HCT116 (cell line): ENCODE results near the gene DHX30. TPM values are rescaled to one million over a fixed set of nuclear protein-coding genes. Genes with fewer than 3 reads are reported as not detected.

ENCODE experiments used
- ATAC-seq: fragments of 200-7000 bp; cut with Tn5 transposase; 2 replicates; pipeline ENCODE4 v1.9.1; 2020; ENCODE audit warnings: mild to moderate bottlenecking, moderate library complexity
- BruUV-seq: library from RNA; stranded (reverse); fragments of 400-500 nt; replicated peaks from 2 replicates; lab custom pipeline; 2021; lab: Mats Ljungman, UMichigan
- CTCF ChIA-PET: fragments of 300-600 bp; sonication (Branson Sonifier 250); formaldehyde crosslinking; loops from one replicate; lab custom pipeline; 2021; ENCODE audit warnings: antibody characterized with exemption; lab: Charles Lee
- POLR2A ChIA-PET: fragments of 300-600, 350-600 bp; sonication (Branson Sonifier 250); formaldehyde crosslinking; loops from one replicate; lab custom pipeline; 2021; ENCODE audit warnings: antibody characterized with exemption; lab: Charles Lee
- RAD21 ChIA-PET, 2 experiments: fragments of 300-600 bp; sonication (Branson Sonifier 250); formaldehyde crosslinking; loops; one replicate each; lab custom pipeline; 2023; ENCODE audit warnings: low total read pairs in 2 of 2; ENCODE audit not compliant: uncharacterized antibody in 2 of 2, unreplicated experiment in 2 of 2, low non-redundant PET in 1 of 2; lab: Charles Lee
- DNase-seq: peaks from one replicate; pipeline ENCODE4 v3.0.0-alpha.2; 2010; ENCODE audit warnings: low read depth, low spot score
- H2AFZ ChIP-seq: fragments of 200-600 bp; shearing (Covaris generic), sonication (generic); 2 replicates; pipeline ENCODE4 v1.6.1; 2017; ENCODE audit warnings: low read depth, mixed run types, mixed read lengths, antibody characterized with exemption, low read length; ENCODE audit not compliant: poor library complexity, severe bottlenecking
- H3K27ac ChIP-seq: 2 replicates; pipeline ENCODE4 v1.5.1; 2012; ENCODE audit warnings: low read depth, low read length
- H3K27me3 ChIP-seq: fragments of 200-600 bp; sonication (generic); 2 replicates; pipeline ENCODE4 v1.6.1; 2016; ENCODE audit warnings: mixed run types, low read length, mixed read lengths; ENCODE audit not compliant: insufficient read depth
- H3K36me3 ChIP-seq, 2 experiments: fragments of 200-500 bp in 1 of 2; fragments of 200-600 bp in 1 of 2; sonication (Bioruptor generic) in 1 of 2; sonication (generic) in 1 of 2; 2 replicates each; pipeline versions ENCODE4 v1.5.1 to v1.6.1; 2014 to 2016; ENCODE audit warnings: low read length in 2 of 2, inconsistent platforms in 1 of 2, mixed read lengths in 1 of 2, mixed run types in 1 of 2; ENCODE audit not compliant: insufficient read depth in 2 of 2, control insufficient read depth in 1 of 2
- H3K4me1 ChIP-seq, 2 experiments: fragments of 200-600 bp in 1 of 2; sonication (generic) in 1 of 2; 2 replicates each; pipeline versions ENCODE4 v1.5.1 to v1.6.1; 2012 to 2017; ENCODE audit warnings: low read length in 2 of 2, inconsistent platforms in 1 of 2, mild to moderate bottlenecking in 1 of 2, mixed read lengths in 1 of 2, mixed run types in 1 of 2, moderate library complexity in 1 of 2; ENCODE audit not compliant: insufficient read depth in 2 of 2, control insufficient read depth in 1 of 2
- H3K4me2 ChIP-seq: fragments of 200-600 bp; sonication (generic); 2 replicates; pipeline ENCODE4 v1.6.1; 2017; ENCODE audit warnings: mixed run types, low read length, mixed read lengths
- H3K4me3 ChIP-seq, 2 experiments: fragments of 200-600 bp in 1 of 2; sonication (generic) in 1 of 2; replicated peaks in 1 of 2; 2 replicates each; pipeline ENCODE4 v1.5.1; 2011 to 2016; ENCODE audit warnings: low read length in 2 of 2, control low read depth in 1 of 2, low read depth in 1 of 2, mild to moderate bottlenecking in 1 of 2, mixed read lengths in 1 of 2, mixed run types in 1 of 2
- H3K79me2 ChIP-seq: fragments of 200-600 bp; sonication (generic); 2 replicates; pipeline ENCODE4 v1.6.1; 2017; ENCODE audit warnings: mild to moderate bottlenecking, mixed run types, low read length, moderate library complexity, mixed read lengths; ENCODE audit not compliant: insufficient read depth
- H3K9ac ChIP-seq: fragments of 200-600 bp; sonication (generic); 2 replicates; pipeline ENCODE4 v1.6.1; 2016; ENCODE audit warnings: low read length, mixed read lengths
- H3K9me2 ChIP-seq: fragments of 200-600 bp; sonication (generic), shearing (Covaris generic); 2 replicates; pipeline ENCODE4 v1.6.1; 2017; ENCODE audit warnings: mixed run types, mild to moderate bottlenecking, moderate library complexity; ENCODE audit not compliant: insufficient read depth
- H3K9me3 ChIP-seq, 2 experiments: fragments of 200-500 bp in 1 of 2; fragments of 200-600 bp in 1 of 2; sonication (Bioruptor generic) in 1 of 2; sonication (generic) in 1 of 2; 2 replicates each; pipeline ENCODE4 v1.6.1; 2014 to 2017; ENCODE audit warnings: low read length in 2 of 2, mixed read lengths in 2 of 2, inconsistent platforms in 1 of 2, low read depth in 1 of 2, mild to moderate bottlenecking in 1 of 2, mixed run types in 1 of 2, moderate library complexity in 1 of 2; ENCODE audit not compliant: control insufficient read depth in 1 of 2, insufficient read depth in 1 of 2
- H4K20me1 ChIP-seq: fragments of 200-600 bp; sonication (generic), shearing (Covaris generic); 2 replicates; pipeline ENCODE4 v1.6.1; 2017; ENCODE audit warnings: mixed run types, mild to moderate bottlenecking, moderate library complexity; ENCODE audit not compliant: insufficient read depth
- CBX3 ChIP-seq: IDR thresholded peaks from 2 replicates; pipeline ENCODE4 v1.6.1; 2012; ENCODE audit warnings: low read depth
- CEBPB ChIP-seq: IDR thresholded peaks from 2 replicates; pipeline ENCODE4 v1.6.1; 2012; ENCODE audit warnings: low read depth
- EGR1 ChIP-seq: IDR thresholded peaks from 2 replicates; pipeline ENCODE4 v1.6.1; 2012; ENCODE audit warnings: low read depth
- ELF1 ChIP-seq: IDR thresholded peaks from 2 replicates; pipeline ENCODE4 v1.6.1; 2012; ENCODE audit warnings: low read depth, borderline replicate concordance
- EZH2 ChIP-seq: fragments of 200-600 bp; sonication (generic); IDR thresholded peaks from 2 replicates; pipeline ENCODE4 v1.6.1; 2017; ENCODE audit warnings: antibody characterized with exemption, mixed run types
- EZH2phosphoT487 ChIP-seq: fragments of 200-600 bp; IDR thresholded peaks from 2 replicates; pipeline ENCODE4 v1.6.1; 2018; ENCODE audit warnings: antibody characterized with exemption, borderline replicate concordance
- FOSL1 ChIP-seq: IDR thresholded peaks from 2 replicates; pipeline ENCODE4 v1.6.1; 2012; ENCODE audit warnings: low read depth
- JUND ChIP-seq: IDR thresholded peaks from 2 replicates; pipeline ENCODE4 v1.6.1; 2012
- POLR2A ChIP-seq: IDR thresholded peaks from 2 replicates; pipeline ENCODE4 v1.7.0; 2011; ENCODE audit warnings: borderline replicate concordance; ENCODE audit not compliant: insufficient read depth, insufficient read length; ENCODE audit errors: extremely low read depth
- POLR2AphosphoS5 ChIP-seq: IDR thresholded peaks from 2 replicates; pipeline ENCODE4 v1.6.1; 2011; ENCODE audit warnings: mild to moderate bottlenecking, low read depth, low read length, moderate library complexity
- RAD21 ChIP-seq: IDR thresholded peaks from 2 replicates; pipeline ENCODE4 v1.6.1; 2012; ENCODE audit warnings: low read depth, mild to moderate bottlenecking
- SIN3A ChIP-seq: IDR thresholded peaks from 2 replicates; pipeline ENCODE4 v1.6.1; 2012; ENCODE audit warnings: low read depth
- SP1 ChIP-seq: IDR thresholded peaks from 2 replicates; pipeline ENCODE4 v1.6.1; 2012; ENCODE audit warnings: low read depth
- TCF7L2 ChIP-seq: IDR thresholded peaks from 2 replicates; pipeline ENCODE4 v1.7.0; 2011; ENCODE audit warnings: borderline replicate concordance, inconsistent platforms; ENCODE audit not compliant: insufficient read depth, insufficient read length; ENCODE audit errors: extremely low read depth
- YY1 ChIP-seq: IDR thresholded peaks from 2 replicates; pipeline ENCODE4 v1.6.1; 2011; ENCODE audit warnings: low read length, low read depth, moderate library complexity, mild to moderate bottlenecking; ENCODE audit not compliant: insufficient replicate concordance; ENCODE audit errors: extremely low read depth
- ZFX ChIP-seq: fragments of 450-650 bp; IDR thresholded peaks from 2 replicates; pipeline ENCODE4 v1.6.1; 2017
- ZNF274 ChIP-seq: fragments of 200-500 bp; sonication (Bioruptor generic); IDR thresholded peaks from 2 replicates; pipeline ENCODE4 v1.6.1; 2014; ENCODE audit warnings: mild to moderate bottlenecking, low read depth, low read length, inconsistent platforms
- intact Hi-C: fragments of 100-400 bp; cut with micrococcal nuclease; formaldehyde crosslinking; loops from 2 replicates; pipeline ENCODE4 v1.10.0; 2022
- total RNA-seq: library from RNA; stranded (reverse); gene quantifications from one replicate; pipeline ENCODE4 v1.2.1, GENCODE V29; 2021; ENCODE audit not compliant: unreplicated experiment
- TF ChIP-seq, protein P1 (sequence below): IDR thresholded peaks from 2 replicates; pipeline ENCODE4 v1.6.1; 2011; ENCODE audit warnings: mild to moderate bottlenecking, low read length, moderate library complexity; ENCODE audit not compliant: insufficient replicate concordance; ENCODE audit errors: extremely low read depth
- TF ChIP-seq, protein P2 (sequence below), 3 experiments: fragments of 200-600 bp in 1 of 3; sonication (generic) in 1 of 3; IDR thresholded peaks in 2 of 3; conservative IDR thresholded peaks in 1 of 3; 2 replicates each; pipeline ENCODE4 v1.5.1; 2012 to 2017; ENCODE audit warnings: low read depth in 2 of 3, low read length in 2 of 3, antibody characterized with exemption in 1 of 3, borderline replicate concordance in 1 of 3, control low read depth in 1 of 3, mild to moderate bottlenecking in 1 of 3, mixed read lengths in 1 of 3, mixed run types in 1 of 3, moderate library complexity in 1 of 3; ENCODE audit not compliant: insufficient read depth in 1 of 3
- TF ChIP-seq, protein P3 (sequence below): IDR thresholded peaks from 2 replicates; pipeline ENCODE4 v1.6.1; 2012

DHX30 gene
- total RNA-seq, 1 experiment from 2014 or later = 114 TPM

DNA sequence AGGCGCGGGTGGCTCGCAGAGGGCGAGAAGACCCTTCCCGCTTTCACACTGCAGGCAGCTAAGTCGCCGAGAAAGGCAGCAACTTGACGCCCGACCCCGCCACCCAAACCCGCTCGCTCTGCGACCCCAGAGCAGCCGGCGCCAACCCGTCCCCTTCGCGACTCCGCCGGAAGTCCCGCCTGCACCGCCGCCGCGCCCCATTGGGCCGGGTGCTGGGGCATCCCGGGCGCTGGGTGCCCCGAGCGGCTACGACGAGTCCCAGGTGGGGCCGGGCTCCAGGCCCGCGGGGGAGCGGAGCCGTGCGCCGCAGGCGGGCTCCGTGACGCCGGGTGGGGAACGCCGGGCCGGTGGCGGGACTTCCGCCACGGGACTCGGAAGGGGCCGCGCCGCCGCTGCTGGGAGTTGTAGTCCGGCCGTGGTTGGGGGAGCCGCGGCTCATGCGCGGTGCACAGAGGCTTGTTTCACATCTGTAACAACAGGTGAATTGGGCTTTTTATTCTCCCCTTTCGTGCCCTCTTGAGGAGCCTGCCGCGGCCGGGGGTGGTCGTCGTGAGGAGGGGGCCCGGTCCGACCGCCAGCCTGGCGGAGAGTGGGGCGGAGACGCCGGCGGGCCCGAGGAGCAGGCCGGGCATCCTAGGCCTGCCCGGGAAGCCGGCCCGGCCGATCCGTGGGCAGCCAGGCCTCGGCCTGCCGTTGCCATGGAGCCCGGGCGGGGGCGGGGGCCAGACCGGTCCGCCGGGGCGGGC, at the start of gene DHX30 (continued):
- peak; percentile 71 for TF ChIP-seq POLR2AphosphoS5
- no peak for TF ChIP-seq YY1
- no peak for TF ChIP-seq ZNF274
- no peak for TF ChIP-seq EZH2
- peak; percentile 100 for TF ChIP-seq ZFX
- no peak; the same call in 1 of the 2 replicates for TF ChIP-seq ELF1

DNA sequence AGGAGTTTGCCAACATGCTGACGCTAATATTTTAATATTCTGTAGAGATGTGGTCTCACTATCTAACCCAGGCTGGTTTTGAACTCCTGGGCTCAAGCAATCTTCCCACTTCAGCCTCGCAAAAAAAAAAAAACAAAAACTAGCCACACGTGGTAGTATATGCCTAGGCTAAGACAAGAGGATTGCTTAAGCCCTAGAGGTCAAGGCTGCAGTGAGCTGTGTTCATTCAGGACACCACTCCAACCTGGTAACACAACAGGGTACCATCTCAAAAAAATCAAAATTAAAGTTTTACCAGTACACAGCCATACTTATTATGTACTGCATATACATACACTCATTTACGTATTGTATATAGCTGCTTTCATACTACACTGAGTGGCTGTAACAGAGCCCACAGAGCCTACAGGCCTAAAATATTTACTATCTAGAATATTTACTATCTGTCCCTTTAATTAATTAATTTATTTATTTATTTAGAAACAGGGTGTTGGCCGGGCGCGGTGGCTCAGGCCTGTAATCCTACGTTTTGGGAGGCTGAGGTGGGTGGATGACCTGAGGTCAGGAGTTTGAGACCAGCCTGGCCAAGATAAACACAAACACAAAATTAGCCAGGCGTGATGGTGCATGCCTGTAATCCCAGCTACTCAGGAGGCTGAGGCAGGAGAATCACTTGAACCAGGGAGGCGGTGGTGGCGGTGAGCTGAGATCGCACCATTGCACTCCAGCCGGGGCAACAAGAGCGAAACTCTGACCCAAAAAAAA, 44.5 kb upstream of the DHX30 start:
- no peak for DNase-seq
- ChIA-PET POLR2A (no interaction called here), RAD21 (no interaction called here), CTCF (no interaction called here)
- ATAC-seq = no peak
- no peak for TF ChIP-seq RAD21
- no peak for TF ChIP-seq TCF7L2
- TF ChIP-seq ELF1 = no peak
- no peak for TF ChIP-seq POLR2AphosphoS5
- TF ChIP-seq ZNF274 = no peak
- TF ChIP-seq POLR2A = no peak
- TF ChIP-seq EGR1 = no peak
- TF ChIP-seq, protein P1, sequence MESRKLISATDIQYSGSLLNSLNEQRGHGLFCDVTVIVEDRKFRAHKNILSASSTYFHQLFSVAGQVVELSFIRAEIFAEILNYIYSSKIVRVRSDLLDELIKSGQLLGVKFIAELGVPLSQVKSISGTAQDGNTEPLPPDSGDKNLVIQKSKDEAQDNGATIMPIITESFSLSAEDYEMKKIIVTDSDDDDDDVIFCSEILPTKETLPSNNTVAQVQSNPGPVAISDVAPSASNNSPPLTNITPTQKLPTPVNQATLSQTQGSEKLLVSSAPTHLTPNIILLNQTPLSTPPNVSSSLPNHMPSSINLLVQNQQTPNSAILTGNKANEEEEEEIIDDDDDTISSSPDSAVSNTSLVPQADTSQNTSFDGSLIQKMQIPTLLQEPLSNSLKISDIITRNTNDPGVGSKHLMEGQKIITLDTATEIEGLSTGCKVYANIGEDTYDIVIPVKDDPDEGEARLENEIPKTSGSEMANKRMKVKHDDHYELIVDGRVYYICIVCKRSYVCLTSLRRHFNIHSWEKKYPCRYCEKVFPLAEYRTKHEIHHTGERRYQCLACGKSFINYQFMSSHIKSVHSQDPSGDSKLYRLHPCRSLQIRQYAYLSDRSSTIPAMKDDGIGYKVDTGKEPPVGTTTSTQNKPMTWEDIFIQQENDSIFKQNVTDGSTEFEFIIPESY = no peak
- TF ChIP-seq CEBPB = no peak
- TF ChIP-seq JUND = no peak
- no peak for TF ChIP-seq SIN3A
- no peak for TF ChIP-seq SP1
- TF ChIP-seq, protein P2, sequence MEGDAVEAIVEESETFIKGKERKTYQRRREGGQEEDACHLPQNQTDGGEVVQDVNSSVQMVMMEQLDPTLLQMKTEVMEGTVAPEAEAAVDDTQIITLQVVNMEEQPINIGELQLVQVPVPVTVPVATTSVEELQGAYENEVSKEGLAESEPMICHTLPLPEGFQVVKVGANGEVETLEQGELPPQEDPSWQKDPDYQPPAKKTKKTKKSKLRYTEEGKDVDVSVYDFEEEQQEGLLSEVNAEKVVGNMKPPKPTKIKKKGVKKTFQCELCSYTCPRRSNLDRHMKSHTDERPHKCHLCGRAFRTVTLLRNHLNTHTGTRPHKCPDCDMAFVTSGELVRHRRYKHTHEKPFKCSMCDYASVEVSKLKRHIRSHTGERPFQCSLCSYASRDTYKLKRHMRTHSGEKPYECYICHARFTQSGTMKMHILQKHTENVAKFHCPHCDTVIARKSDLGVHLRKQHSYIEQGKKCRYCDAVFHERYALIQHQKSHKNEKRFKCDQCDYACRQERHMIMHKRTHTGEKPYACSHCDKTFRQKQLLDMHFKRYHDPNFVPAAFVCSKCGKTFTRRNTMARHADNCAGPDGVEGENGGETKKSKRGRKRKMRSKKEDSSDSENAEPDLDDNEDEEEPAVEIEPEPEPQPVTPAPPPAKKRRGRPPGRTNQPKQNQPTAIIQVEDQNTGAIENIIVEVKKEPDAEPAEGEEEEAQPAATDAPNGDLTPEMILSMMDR (IDR thresholded peaks at IDR 0.05 in 2 of 3, conservative IDR thresholded peaks at IDR 0.05 in 1 of 3; ENCODE audit: borderline replicate concordance in 1 of 3, insufficient read depth in 1 of 3, low read depth in 2 of 3, low read length in 2 of 3) = no peak
- TF ChIP-seq EZH2phosphoT487 = no peak
- TF ChIP-seq, protein P3, sequence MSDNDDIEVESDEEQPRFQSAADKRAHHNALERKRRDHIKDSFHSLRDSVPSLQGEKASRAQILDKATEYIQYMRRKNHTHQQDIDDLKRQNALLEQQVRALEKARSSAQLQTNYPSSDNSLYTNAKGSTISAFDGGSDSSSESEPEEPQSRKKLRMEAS = no peak
- TF ChIP-seq CBX3 = no peak
- TF ChIP-seq ZFX = no peak
- no peak for TF ChIP-seq FOSL1
- H2AFZ ChIP-seq = no peak overlapping the region
- H3K4me3 ChIP-seq = no peak overlapping the region
- peaks cover 3 to 4% of the 10 kb centered on the region in 2 experiments for H3K36me3 ChIP-seq
- no TSS peak for BruUV-seq
- H3K27me3 ChIP-seq = no peaks in the 10 kb centered on the region
- peaks cover 14% of the 10 kb centered on the region; the same call in 1 of the 2 replicates for H4K20me1 ChIP-seq
- H3K4me2 ChIP-seq = no peak overlapping the region
- H3K4me1 ChIP-seq = peaks cover 6% of the 10 kb centered on the region in 2 experiments; a peak in 3 of 4 replicates
- no peak overlapping the region for H3K27ac ChIP-seq
- no peaks in the 10 kb centered on the region for H3K9me3 ChIP-seq
- no peak overlapping the region for H3K9ac ChIP-seq
- H3K79me2 ChIP-seq = peaks cover 96% of the 10 kb centered on the region
- H3K9me2 ChIP-seq = no peaks in the 10 kb centered on the region
- intact Hi-C loops = no loop called here
